Measurements from ENCODE around the gene CHTF18.

The CHTF18 gene

DNA sequence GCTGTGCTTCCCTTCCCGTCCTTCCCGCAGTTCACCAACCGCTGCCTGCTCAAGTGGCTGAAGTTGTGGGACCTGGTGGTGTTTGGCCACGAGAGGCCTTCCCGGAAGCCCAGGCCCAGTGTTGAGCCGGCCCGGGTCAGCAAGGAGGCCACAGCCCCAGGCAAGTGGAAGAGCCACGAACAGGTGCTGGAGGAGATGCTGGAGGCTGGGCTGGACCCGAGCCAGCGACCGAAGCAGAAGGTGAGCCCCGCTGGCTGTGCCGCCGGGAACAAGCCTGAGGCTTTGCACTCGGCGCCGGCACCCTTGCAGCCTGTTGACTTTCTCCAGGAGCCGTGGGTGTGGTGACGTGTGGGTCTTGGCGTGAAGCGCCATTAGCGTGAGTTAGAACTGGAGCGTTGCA is 2.7 kb downstream of the CHTF18 start:
- no peak for DNase-seq (ENCODE audit: low spot score)
- ChIA-PET POLR2A (ENCODE audit: low non-redundant PET) (no interaction called here), CTCF (no interaction called here)
- no peak overlapping the region for H3K27ac ChIP-seq
- TF ChIP-seq, protein P1, sequence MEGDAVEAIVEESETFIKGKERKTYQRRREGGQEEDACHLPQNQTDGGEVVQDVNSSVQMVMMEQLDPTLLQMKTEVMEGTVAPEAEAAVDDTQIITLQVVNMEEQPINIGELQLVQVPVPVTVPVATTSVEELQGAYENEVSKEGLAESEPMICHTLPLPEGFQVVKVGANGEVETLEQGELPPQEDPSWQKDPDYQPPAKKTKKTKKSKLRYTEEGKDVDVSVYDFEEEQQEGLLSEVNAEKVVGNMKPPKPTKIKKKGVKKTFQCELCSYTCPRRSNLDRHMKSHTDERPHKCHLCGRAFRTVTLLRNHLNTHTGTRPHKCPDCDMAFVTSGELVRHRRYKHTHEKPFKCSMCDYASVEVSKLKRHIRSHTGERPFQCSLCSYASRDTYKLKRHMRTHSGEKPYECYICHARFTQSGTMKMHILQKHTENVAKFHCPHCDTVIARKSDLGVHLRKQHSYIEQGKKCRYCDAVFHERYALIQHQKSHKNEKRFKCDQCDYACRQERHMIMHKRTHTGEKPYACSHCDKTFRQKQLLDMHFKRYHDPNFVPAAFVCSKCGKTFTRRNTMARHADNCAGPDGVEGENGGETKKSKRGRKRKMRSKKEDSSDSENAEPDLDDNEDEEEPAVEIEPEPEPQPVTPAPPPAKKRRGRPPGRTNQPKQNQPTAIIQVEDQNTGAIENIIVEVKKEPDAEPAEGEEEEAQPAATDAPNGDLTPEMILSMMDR (conservative IDR thresholded peaks at IDR 0.05; ENCODE audit: low read depth) = no peak

DNA sequence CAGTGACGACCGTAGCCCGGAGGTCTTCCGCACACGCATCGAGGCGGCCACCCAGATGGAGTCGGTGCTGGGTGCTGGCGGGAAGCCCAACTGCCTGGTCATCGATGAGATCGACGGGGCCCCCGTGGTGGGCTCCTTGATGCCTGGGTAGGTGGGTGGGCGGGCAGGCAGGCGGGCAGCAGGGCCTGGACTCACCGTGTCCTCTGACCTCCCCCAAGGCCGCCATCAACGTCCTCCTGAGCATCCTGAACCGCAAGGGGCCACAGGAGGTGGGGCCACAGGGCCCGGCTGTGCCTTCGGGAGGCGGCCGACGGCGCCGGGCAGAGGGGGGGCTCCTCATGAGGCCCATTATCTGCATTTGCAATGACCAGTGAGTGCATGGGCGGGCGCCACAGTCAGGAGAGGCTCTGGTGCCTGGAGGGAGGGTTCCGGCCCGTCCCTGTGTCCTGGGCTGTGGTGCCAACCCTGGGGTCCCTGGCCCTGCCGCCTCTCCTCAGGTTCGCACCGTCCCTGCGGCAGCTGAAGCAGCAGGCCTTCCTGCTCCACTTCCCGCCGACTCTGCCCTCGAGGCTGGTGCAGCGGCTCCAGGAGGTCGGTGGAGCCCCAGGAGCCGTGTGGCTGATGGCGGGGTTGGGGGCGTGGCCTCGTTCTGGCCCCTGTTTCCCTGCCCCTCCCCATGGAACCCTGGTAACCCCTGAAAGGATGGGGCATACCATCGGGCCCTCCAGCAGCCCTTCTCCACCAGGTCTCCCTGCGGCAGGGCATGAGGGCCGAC is 4.0 kb downstream of the CHTF18 start:
- TF ChIP-seq, protein P1 (conservative IDR thresholded peaks at IDR 0.05; ENCODE audit: low read depth) = no peak
- ChIA-PET POLR2A (ENCODE audit: low non-redundant PET) (no interaction called here), CTCF (no interaction called here)
- DNase-seq (ENCODE audit: low spot score) = no peak
- no peak overlapping the region for H3K27ac ChIP-seq

DNA sequence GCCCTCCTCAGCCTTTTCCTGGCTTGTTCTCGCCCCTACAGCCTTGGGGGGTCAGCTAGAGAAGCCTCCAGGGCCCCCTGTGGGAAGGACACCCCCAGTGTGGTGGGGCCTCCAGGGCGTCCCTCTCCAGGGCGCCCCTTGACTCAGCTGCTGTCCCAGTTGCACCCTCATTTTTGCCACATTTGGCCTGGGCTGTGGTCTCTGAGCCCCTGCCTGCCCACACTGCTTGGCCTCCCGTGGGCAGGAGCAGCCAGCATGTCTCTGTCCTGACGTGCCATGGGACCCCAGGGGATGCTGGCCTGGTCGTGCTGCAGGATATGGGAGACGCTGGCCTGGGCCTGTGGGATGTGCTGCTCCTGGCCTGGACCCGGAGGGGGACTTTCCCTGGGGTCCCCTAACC is 5.0 kb downstream of the CHTF18 start:
- TF ChIP-seq, protein P1 (conservative IDR thresholded peaks at IDR 0.05; ENCODE audit: low read depth) = no peak
- ChIA-PET POLR2A (ENCODE audit: low non-redundant PET) (no interaction called here), CTCF (interaction anchor here (0.9 kb wide), 1 partner anchor 9 kb away, joined by 3 read pairs; no protein-coding TSS in a partner anchor)
- H3K27ac ChIP-seq = peak overlapping the region; percentile 36
- no peak for DNase-seq (ENCODE audit: low spot score)

DNA sequence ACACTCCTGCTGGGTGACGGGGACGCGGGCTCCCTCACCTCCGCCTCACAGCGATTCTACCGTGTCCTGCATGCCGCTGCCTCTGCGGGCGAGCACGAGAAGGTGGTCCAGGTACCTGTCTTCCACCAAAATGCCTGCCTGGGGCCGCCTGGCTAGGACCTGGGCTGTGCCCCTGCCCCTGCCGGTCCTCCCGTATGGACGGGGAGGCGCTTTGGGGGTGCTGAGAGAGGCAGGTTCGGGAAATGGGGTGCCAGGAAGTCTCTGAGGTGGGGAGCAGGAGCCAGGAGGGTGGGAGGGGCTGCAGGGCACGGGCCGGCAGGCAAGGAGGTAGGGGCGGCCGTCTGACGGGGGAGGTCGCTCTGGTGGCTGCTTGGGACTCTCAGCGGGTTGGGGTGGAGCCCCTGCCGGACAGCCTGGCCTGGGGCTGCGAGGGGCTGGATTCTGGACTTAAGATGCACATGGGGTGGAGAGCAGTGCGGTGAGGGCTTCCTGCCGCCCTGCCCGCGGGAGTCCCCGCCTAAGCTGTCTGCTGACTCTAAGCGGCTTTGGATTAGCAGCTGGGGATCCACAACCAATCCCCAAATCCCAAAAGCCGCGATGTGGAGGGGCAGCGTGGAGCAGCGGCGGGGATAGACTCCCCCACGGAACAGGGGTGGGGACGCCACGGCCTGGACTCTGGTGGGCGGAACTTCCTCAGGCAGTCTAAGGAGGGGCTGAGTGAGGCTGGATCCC is 5.8 kb downstream of the CHTF18 start:
- ChIA-PET POLR2A (ENCODE audit: low non-redundant PET) (no interaction called here), CTCF (interaction anchor here (0.9 kb wide), 1 partner anchor 9 kb away, joined by 3 read pairs; no protein-coding TSS in a partner anchor)
- DNase-seq (ENCODE audit: low spot score) = no peak
- TF ChIP-seq, protein P1 (conservative IDR thresholded peaks at IDR 0.05; ENCODE audit: low read depth) = no peak
- peak overlapping the region; percentile 36 for H3K27ac ChIP-seq

DNA sequence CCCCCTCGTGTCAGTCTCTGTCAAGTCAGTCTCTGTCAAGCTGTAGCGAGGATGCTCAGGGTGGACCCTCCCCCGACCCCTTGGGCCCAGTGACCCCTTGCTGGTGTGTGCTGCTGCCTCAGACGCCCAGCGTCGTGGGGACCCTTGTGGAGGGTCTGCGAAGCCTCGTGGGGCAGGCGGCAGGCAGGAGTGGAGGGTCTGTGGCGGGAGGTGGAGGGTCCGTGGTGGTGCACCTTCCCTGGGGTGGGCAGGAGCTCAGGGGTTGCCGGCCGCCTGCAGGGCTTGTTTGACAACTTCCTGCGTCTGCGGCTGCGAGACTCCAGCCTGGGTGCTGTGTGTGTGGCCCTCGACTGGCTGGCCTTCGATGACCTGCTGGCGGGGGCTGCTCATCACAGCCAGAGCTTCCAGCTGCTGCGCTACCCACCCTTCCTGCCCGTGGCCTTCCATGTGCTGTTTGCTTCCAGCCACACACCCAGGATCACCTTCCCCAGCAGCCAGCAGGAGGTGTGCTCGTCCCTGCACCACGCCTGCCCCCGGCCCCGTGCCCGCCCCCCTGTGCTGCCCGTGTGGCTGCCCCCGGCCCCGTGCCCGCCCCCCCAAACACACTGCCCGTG is 6.5 kb downstream of the CHTF18 start:
- POLR2A ChIA-PET (ENCODE audit: low non-redundant PET) = no interaction called here
- no peak for DNase-seq (ENCODE audit: low spot score)
- peak overlapping the region; percentile 36; the same call in 1 of the 2 replicates for H3K27ac ChIP-seq
- CTCF ChIA-PET = interaction anchor here (0.6 kb wide), 1 partner anchor 517 kb away, joined by 6 read pairs; no protein-coding TSS in a partner anchor
- TF ChIP-seq, protein P1 (conservative IDR thresholded peaks at IDR 0.05; ENCODE audit: low read depth) = no peak

DNA sequence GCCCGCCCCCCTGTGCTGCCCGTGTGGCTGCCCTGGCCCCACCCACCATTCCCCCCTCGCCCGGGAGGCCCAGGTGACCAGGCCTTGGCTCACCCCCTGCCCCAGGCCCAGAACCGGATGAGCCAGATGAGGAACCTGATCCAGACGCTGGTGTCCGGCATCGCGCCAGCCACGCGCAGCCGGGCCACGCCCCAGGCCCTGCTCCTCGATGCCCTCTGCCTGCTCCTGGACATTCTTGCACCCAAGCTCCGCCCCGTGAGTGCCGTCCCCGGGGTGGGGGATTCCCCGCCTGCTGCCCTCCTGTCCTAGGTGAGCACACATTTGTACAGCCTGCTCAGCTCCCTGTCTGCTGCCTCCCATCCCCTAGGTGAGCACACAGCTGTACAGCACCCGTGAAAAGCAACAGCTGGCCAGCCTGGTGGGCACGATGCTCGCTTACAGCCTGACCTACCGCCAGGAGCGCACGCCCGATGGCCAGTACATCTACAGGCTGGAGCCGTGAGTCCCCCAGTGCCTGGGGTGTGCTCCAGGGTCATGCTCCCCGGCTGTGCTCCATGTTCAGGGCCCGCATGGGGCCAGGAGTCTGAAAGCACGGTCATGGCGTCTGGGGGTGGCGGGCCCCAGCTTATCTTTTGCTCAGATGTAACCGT is 7.3 kb downstream of the CHTF18 start:
- peak overlapping the region; percentile 56 for H3K27ac ChIP-seq
- ChIA-PET POLR2A (ENCODE audit: low non-redundant PET) (no interaction called here), CTCF (interaction anchor here (0.6 to 0.7 kb wide), 5 partner anchors 80 to 516 kb away, joined by 3 to 6 read pairs (median 3); partner anchors contain the start of gene METTL26)
- TF ChIP-seq, protein P1 (conservative IDR thresholded peaks at IDR 0.05; ENCODE audit: low read depth) = no peak
- DNase-seq (ENCODE audit: low spot score) = peak; percentile 92

Data from RWPE1 (cell line).